ENCODE results near the gene CD79A. TPM values are rescaled to one million over a fixed set of nuclear protein-coding genes. Genes with fewer than 3 reads are reported as not detected.

The CD79A gene
- total RNA-seq, 1 experiment from 2014 or later, result 970 TPM

- Histone ChIP-seq H3K4me2 (ENCODE audit: low read depth, low read length, poor library complexity, severe bottlenecking) (peak overlapping the region; percentile 80), H3K27me3 (ENCODE audit: low read length) (no peaks in the 10 kb centered on the region), H3K4me1 (ENCODE audit: low read length) (peaks cover 72% of the 10 kb centered on the region), H2AFZ (ENCODE audit: low read length) (no peak overlapping the region), H3K27ac (ENCODE audit: low read length) (peak overlapping the region; percentile 98), H3K9me3 (ENCODE audit: low read length) (no peaks in the 10 kb centered on the region), H3K9me2 (replicated peaks; ENCODE audit: insufficient read depth, low read length) (no peaks in the 10 kb centered on the region), H4K20me1 (ENCODE audit: insufficient read depth, low read depth, low read length) (0 out of 2 replicates have a peak, but pooled peaks cover 6% of the 10 kb centered on the region), H3K79me2 (ENCODE audit: low read length) (peaks cover 60% of the 10 kb centered on the region), H3K36me3 (ENCODE audit: insufficient read depth, low read length) (peaks cover 6% of the 10 kb centered on the region; the same call in 1 of the 2 replicates), H3K4me3 (ENCODE audit: low read length) (peak overlapping the region; percentile 95), H3K9ac (ENCODE audit: low read length) (peak overlapping the region; percentile 92)
- no peak for DNase-seq
Observed at GRCh38 chr19:41883463-41883820, 6.4 kb downstream of the CD79A start.

- Histone ChIP-seq H2AFZ (ENCODE audit: low read length) (no peak overlapping the region), H3K4me2 (ENCODE audit: low read depth, low read length, poor library complexity, severe bottlenecking) (peak overlapping the region; percentile 94), H3K9me2 (replicated peaks; ENCODE audit: insufficient read depth, low read length) (no peaks in the 10 kb centered on the region), H3K27me3 (ENCODE audit: low read length) (no peaks in the 10 kb centered on the region), H3K9ac (ENCODE audit: low read length) (peak overlapping the region; percentile 92), H3K79me2 (ENCODE audit: low read length) (peaks cover 54% of the 10 kb centered on the region), H3K4me1 (ENCODE audit: low read length) (peaks cover 66% of the 10 kb centered on the region), H4K20me1 (ENCODE audit: insufficient read depth, low read depth, low read length) (0 out of 2 replicates have a peak, but pooled peaks cover 6% of the 10 kb centered on the region), H3K27ac (ENCODE audit: low read length) (peak overlapping the region; percentile 98), H3K4me3 (ENCODE audit: low read length) (peak overlapping the region; percentile 95), H3K36me3 (ENCODE audit: insufficient read depth, low read length) (peaks cover 8% of the 10 kb centered on the region; the same call in 1 of the 2 replicates), H3K9me3 (ENCODE audit: low read length) (no peaks in the 10 kb centered on the region)
- DNase-seq, result peak; percentile 99
Observed at GRCh38 chr19:41883821-41884733, 7.0 kb downstream of the CD79A start.

DNA sequence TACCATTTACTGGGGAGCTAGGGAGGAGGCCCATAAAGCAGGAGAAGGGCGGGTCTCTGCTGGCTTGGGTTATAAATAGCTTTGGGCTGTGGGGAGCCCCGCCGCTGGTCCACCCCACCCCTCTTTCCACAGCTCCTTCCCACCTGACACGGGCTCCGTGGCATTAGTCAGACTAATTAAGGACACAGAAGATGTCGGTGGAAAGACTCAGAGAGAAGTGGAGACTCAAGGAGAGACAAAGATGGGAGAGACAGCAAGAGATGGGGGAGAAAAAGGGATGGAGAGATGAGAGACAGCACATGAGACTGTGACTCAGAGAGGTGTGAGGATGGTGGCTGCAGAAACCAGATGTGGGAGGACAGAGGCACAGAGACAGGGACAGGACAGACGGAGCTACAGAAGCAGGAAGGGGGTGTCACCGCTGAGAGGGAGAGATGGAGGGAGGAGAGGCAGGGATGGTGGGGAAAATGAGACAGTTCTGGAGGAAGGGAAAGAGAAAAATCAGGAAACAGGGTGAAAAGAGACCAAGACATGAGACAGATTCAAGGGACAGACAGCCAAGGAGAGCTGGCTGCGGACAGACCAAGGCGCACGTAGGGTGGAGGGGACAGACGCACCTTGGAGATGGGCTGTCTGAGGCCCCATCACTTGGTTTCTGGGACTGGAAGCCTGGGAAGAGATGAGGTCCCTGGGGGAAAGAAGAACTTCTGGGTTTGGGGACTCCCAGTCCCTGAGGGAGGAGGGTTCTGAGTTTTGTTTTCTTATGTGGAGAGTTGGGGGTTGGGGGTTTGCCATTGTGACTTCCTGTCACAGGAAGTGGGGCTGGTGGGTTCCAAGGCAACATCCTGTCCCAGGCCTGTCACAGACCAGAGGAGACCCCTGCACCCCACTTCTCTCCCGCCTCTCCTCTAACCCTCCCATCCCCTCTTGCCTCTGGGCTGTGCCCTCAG is 10.0 kb downstream of the CD79A start:
- peak overlapping the region; percentile 74 for H3K27ac ChIP-seq (ENCODE audit: low read length)
- peaks cover 5% of the 10 kb centered on the region; the same call in 1 of the 2 replicates for H3K36me3 ChIP-seq (ENCODE audit: insufficient read depth, low read length)
- H2AFZ ChIP-seq (ENCODE audit: low read length), result no peak overlapping the region
- peak overlapping the region; percentile 37 for H3K9ac ChIP-seq (ENCODE audit: low read length)
- DNase-seq, result no peak
- H3K4me3 ChIP-seq (ENCODE audit: low read length), result no peak overlapping the region
- H3K79me2 ChIP-seq (ENCODE audit: low read length), result peaks cover 47% of the 10 kb centered on the region
- H3K4me1 ChIP-seq (ENCODE audit: low read length), result peaks cover 42% of the 10 kb centered on the region
- H3K9me3 ChIP-seq (ENCODE audit: low read length), result no peaks in the 10 kb centered on the region
- peak overlapping the region; percentile 8 for H3K4me2 ChIP-seq (ENCODE audit: low read depth, low read length, poor library complexity, severe bottlenecking)
- no peaks in the 10 kb centered on the region for H3K9me2 ChIP-seq (replicated peaks; ENCODE audit: insufficient read depth, low read length)
- H3K27me3 ChIP-seq (ENCODE audit: low read length), result no peaks in the 10 kb centered on the region
- H4K20me1 ChIP-seq (ENCODE audit: insufficient read depth, low read depth, low read length), result 0 out of 2 replicates have a peak, but pooled peaks cover 6% of the 10 kb centered on the region

DNA sequence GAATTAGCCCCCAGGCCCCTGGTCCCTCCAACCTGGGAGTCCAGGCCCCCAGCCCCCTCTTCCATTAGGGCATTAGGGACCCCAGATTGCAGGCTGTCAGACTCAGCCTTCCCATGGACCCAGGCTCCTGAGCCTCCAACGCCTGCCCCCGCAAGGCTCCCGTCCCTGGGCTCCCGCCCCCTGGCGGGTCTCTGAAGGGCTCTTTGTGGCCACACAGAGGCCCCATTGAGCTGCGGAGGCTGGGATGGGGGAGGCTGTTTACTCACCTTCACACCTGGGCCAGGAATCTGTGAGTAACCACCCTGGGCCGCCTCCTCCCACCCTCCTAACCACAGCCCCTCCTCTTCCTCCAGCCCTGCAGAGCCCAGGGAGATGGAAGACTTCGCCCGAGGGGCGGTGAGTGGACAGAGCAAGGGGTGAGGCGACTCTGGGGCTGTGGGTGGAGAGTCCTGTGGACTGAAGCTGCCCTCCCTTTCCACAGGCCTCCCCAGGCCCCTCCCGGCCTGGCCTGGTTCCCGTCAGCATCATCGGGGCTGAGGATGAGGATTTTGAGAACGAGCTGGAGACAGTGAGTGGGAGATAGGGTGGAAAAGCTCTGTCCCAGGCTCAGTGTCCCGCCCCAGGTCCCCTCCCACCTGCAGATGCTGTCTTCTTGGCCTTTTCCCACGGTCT is 10.8 kb downstream of the CD79A start:
- H3K4me1 ChIP-seq (ENCODE audit: low read length), result peaks cover 35% of the 10 kb centered on the region
- DNase-seq, result no peak
- no peaks in the 10 kb centered on the region for H3K9me2 ChIP-seq (replicated peaks; ENCODE audit: insufficient read depth, low read length)
- no peak overlapping the region for H2AFZ ChIP-seq (ENCODE audit: low read length)
- H3K9me3 ChIP-seq (ENCODE audit: low read length), result no peaks in the 10 kb centered on the region
- no peak overlapping the region for H3K4me3 ChIP-seq (ENCODE audit: low read length)
- no peaks in the 10 kb centered on the region for H3K27me3 ChIP-seq (ENCODE audit: low read length)
- peaks cover 47% of the 10 kb centered on the region for H3K79me2 ChIP-seq (ENCODE audit: low read length)
- H4K20me1 ChIP-seq (ENCODE audit: insufficient read depth, low read depth, low read length), result 0 out of 2 replicates have a peak, but pooled peaks cover 6% of the 10 kb centered on the region
- peak overlapping the region; percentile 74 for H3K27ac ChIP-seq (ENCODE audit: low read length)
- peaks cover 5% of the 10 kb centered on the region; the same call in 1 of the 2 replicates for H3K36me3 ChIP-seq (ENCODE audit: insufficient read depth, low read length)
- no peak overlapping the region for H3K4me2 ChIP-seq (ENCODE audit: low read depth, low read length, poor library complexity, severe bottlenecking)
- H3K9ac ChIP-seq (ENCODE audit: low read length), result peak overlapping the region; percentile 37

- Histone ChIP-seq H3K36me3 (ENCODE audit: insufficient read depth, low read length) (peaks cover 5% of the 10 kb centered on the region; the same call in 1 of the 2 replicates), H3K4me3 (ENCODE audit: low read length) (no peak overlapping the region), H3K27me3 (ENCODE audit: low read length) (no peaks in the 10 kb centered on the region), H3K9me2 (replicated peaks; ENCODE audit: insufficient read depth, low read length) (no peaks in the 10 kb centered on the region), H3K9me3 (ENCODE audit: low read length) (no peaks in the 10 kb centered on the region), H3K9ac (ENCODE audit: low read length) (no peak overlapping the region), H4K20me1 (ENCODE audit: insufficient read depth, low read depth, low read length) (0 out of 2 replicates have a peak, but pooled peaks cover 6% of the 10 kb centered on the region), H3K4me2 (ENCODE audit: low read depth, low read length, poor library complexity, severe bottlenecking) (no peak overlapping the region), H3K27ac (ENCODE audit: low read length) (no peak overlapping the region), H3K4me1 (ENCODE audit: low read length) (peaks cover 30% of the 10 kb centered on the region), H3K79me2 (ENCODE audit: low read length) (peaks cover 41% of the 10 kb centered on the region), H2AFZ (ENCODE audit: low read length) (no peak overlapping the region)
- no peak for DNase-seq
Observed at GRCh38 chr19:41888926-41889325, 11.8 kb downstream of the CD79A start.

DNA sequence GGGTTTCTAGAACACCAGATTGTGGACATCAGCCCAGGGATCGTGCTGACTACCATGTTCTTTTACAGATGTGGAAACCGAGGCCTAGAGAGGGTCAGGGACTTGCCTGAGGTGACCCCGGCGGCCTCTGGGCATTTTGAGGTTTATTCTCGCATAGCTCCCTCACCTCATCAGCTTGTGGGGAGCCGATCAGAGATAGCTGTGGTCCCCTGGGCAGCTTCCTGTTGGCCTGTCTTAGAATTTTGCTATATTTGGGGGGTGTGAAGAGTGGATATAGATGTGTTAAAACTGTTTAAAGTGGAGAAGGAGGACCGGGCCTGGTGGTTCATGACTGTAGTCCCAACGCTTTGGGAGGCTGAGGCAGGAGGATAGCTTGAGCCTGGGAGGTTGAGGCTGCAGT is 12.8 kb downstream of the CD79A start:
- H3K36me3 ChIP-seq (ENCODE audit: insufficient read depth, low read length), result peaks cover 7% of the 10 kb centered on the region; the same call in 1 of the 2 replicates
- H3K79me2 ChIP-seq (ENCODE audit: low read length), result peaks cover 35% of the 10 kb centered on the region
- no peaks in the 10 kb centered on the region for H3K27me3 ChIP-seq (ENCODE audit: low read length)
- no peak for DNase-seq
- 0 out of 2 replicates have a peak, but pooled peaks cover 2% of the 10 kb centered on the region for H4K20me1 ChIP-seq (ENCODE audit: insufficient read depth, low read depth, low read length)
- no peak overlapping the region for H3K9ac ChIP-seq (ENCODE audit: low read length)
- H2AFZ ChIP-seq (ENCODE audit: low read length), result no peak overlapping the region
- H3K4me2 ChIP-seq (ENCODE audit: low read depth, low read length, poor library complexity, severe bottlenecking), result no peak overlapping the region
- no peaks in the 10 kb centered on the region for H3K9me2 ChIP-seq (replicated peaks; ENCODE audit: insufficient read depth, low read length)
- no peak overlapping the region for H3K27ac ChIP-seq (ENCODE audit: low read length)
- peaks cover 27% of the 10 kb centered on the region for H3K4me1 ChIP-seq (ENCODE audit: low read length)
- no peak overlapping the region for H3K4me3 ChIP-seq (ENCODE audit: low read length)
- no peaks in the 10 kb centered on the region for H3K9me3 ChIP-seq (ENCODE audit: low read length)

- H3K4me2 ChIP-seq (ENCODE audit: low read depth, low read length, poor library complexity, severe bottlenecking), result no peak overlapping the region
- no peak overlapping the region for H2AFZ ChIP-seq (ENCODE audit: low read length)
- no peaks in the 10 kb centered on the region for H4K20me1 ChIP-seq (ENCODE audit: insufficient read depth, low read depth, low read length)
- no peak for DNase-seq
- no peaks in the 10 kb centered on the region for H3K9me2 ChIP-seq (replicated peaks; ENCODE audit: insufficient read depth, low read length)
- peaks cover 23% of the 10 kb centered on the region for H3K4me1 ChIP-seq (ENCODE audit: low read length)
- peaks cover 25% of the 10 kb centered on the region for H3K79me2 ChIP-seq (ENCODE audit: low read length)
- peaks cover 16% of the 10 kb centered on the region; the same call in 1 of the 2 replicates for H3K36me3 ChIP-seq (ENCODE audit: insufficient read depth, low read length)
- no peak overlapping the region for H3K4me3 ChIP-seq (ENCODE audit: low read length)
- H3K9ac ChIP-seq (ENCODE audit: low read length), result no peak overlapping the region
- H3K27me3 ChIP-seq (ENCODE audit: low read length), result no peaks in the 10 kb centered on the region
- H3K27ac ChIP-seq (ENCODE audit: low read length), result no peak overlapping the region
- no peaks in the 10 kb centered on the region for H3K9me3 ChIP-seq (ENCODE audit: low read length)
Observed at GRCh38 chr19:41890936-41891335, 13.9 kb downstream of the CD79A start.
